Mucosa of stomach (tissue), 1 donor: ENCODE measurements around the gene STX11.
"Not testable (repeated sequence)": the region's sequence is repeated elsewhere in the genome, so short reads cannot be mapped to it uniquely, and the experiment has no call there.

Experiments
- H3K27me3 ChIP-seq: one replicate; pipeline ENCODE4 v1.7.0; 2013; ENCODE audit warnings: mild to moderate bottlenecking, low read length; ENCODE audit not compliant: control insufficient read depth, insufficient read depth
- H3K36me3 ChIP-seq: one replicate; pipeline ENCODE4 v1.7.0; 2013; ENCODE audit warnings: low read length; ENCODE audit not compliant: control insufficient read depth, insufficient read depth
- H3K4me1 ChIP-seq: one replicate; pipeline ENCODE4 v1.7.0; 2013; ENCODE audit warnings: mild to moderate bottlenecking, low read length; ENCODE audit not compliant: control insufficient read depth, insufficient read depth
- H3K4me3 ChIP-seq: one replicate; pipeline ENCODE4 v1.7.0; 2013; ENCODE audit warnings: low read length
- H3K9ac ChIP-seq: one replicate; pipeline ENCODE4 v1.7.0; 2013; ENCODE audit warnings: mild to moderate bottlenecking, low read length, moderate library complexity
- H3K9me3 ChIP-seq: one replicate; pipeline ENCODE4 v1.7.0; 2013; ENCODE audit warnings: mild to moderate bottlenecking, low read length, moderate library complexity; ENCODE audit not compliant: control insufficient read depth
- donor health status: Pancreatic carcinoma.

Gene STX11

DNA sequence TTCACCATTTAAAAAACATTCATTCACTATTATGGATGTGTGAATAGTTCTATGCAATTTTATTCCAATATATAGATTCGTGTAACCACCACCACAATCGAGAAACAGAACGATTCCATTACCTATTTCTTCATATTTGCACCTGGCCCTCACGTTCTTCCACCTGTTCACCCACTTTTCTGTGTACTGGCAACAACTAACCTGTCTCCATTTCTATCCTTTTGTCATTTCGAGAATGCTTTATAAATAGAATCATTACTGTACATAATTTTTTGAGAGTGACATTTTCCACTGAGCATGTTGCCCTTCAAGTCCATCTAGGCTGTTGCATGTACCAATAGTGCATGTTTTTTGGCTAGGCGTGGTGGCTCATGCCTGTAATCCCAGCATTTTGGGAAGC lies 23.2 kb upstream of the STX11 start:
- no peaks in the 10 kb centered on the region for H3K27me3 ChIP-seq
- no peak overlapping the region for H3K4me3 ChIP-seq
- no peaks in the 10 kb centered on the region for H3K4me1 ChIP-seq
- no peaks in the 10 kb centered on the region for H3K36me3 ChIP-seq
- no peak overlapping the region for H3K9ac ChIP-seq
- H3K9me3 ChIP-seq = no peaks in the 10 kb centered on the region

GRCh38 chr6:144129469-144129868 lies 20.8 kb upstream of the STX11 start:
- no peaks in the 10 kb centered on the region for H3K4me1 ChIP-seq
- H3K9ac ChIP-seq = no peak overlapping the region
- no peak overlapping the region for H3K4me3 ChIP-seq
- no peaks in the 10 kb centered on the region for H3K36me3 ChIP-seq
- peaks cover 3% of the 10 kb centered on the region for H3K27me3 ChIP-seq
- H3K9me3 ChIP-seq = no peaks in the 10 kb centered on the region

- Histone ChIP-seq H3K36me3 (no peaks in the 10 kb centered on the region), H3K27me3 (peaks cover 3% of the 10 kb centered on the region), H3K9ac (no peak overlapping the region), H3K9me3 (no peaks in the 10 kb centered on the region), H3K4me3 (no peak overlapping the region), H3K4me1 (no peaks in the 10 kb centered on the region)
These were observed 19.0 kb upstream of the STX11 start for GRCh38 chr6:144131248-144131709.

GRCh38 chr6:144132167-144132690 lies 18.1 kb upstream of the STX11 start:
- not testable (repeated sequence) for H3K9me3 ChIP-seq, H3K4me3 ChIP-seq, H3K27me3 ChIP-seq, H3K4me1 ChIP-seq, H3K9ac ChIP-seq, H3K36me3 ChIP-seq

- Histone ChIP-seq H3K9me3 (no peaks in the 10 kb centered on the region), H3K4me3 (no peak overlapping the region), H3K27me3 (peaks cover 3% of the 10 kb centered on the region), H3K36me3 (no peaks in the 10 kb centered on the region), H3K9ac (no peak overlapping the region), H3K4me1 (no peaks in the 10 kb centered on the region)
These were observed 17.0 kb upstream of the STX11 start for GRCh38 chr6:144133225-144133821.

GRCh38 chr6:144134176-144134575 lies 16.1 kb upstream of the STX11 start:
- H3K9ac ChIP-seq = no peak overlapping the region
- H3K27me3 ChIP-seq = peaks cover 3% of the 10 kb centered on the region
- no peaks in the 10 kb centered on the region for H3K4me1 ChIP-seq
- no peaks in the 10 kb centered on the region for H3K36me3 ChIP-seq
- H3K9me3 ChIP-seq = no peaks in the 10 kb centered on the region
- no peak overlapping the region for H3K4me3 ChIP-seq

- Histone ChIP-seq H3K27me3 (peaks cover 3% of the 10 kb centered on the region), H3K36me3 (no peaks in the 10 kb centered on the region), H3K9me3 (no peaks in the 10 kb centered on the region), H3K9ac (no peak overlapping the region), H3K4me3 (no peak overlapping the region), H3K4me1 (no peaks in the 10 kb centered on the region)
These were observed 15.6 kb upstream of the STX11 start for GRCh38 chr6:144134737-144135136.

DNA sequence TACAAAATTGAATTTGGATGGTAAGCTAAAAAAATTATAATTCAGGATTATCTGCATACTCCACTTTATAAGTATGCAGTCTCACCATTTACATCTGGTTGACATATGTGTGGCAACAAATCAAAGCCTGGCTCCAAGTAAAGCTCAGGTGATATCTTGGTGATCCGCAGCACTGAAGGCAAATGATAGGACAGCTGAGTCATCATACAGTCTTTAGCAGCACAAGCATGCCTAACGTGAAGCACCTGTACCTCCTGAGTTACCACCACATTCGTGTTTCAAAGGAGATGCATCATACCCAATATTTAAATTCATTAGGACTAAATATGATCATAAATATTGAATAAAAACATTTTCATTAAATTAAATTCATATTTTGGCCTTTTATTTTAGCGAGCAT lies 11.8 kb upstream of the STX11 start:
- Histone ChIP-seq H3K9ac (no peak overlapping the region), H3K27me3 (peaks cover 3% of the 10 kb centered on the region), H3K36me3 (no peaks in the 10 kb centered on the region)

GRCh38 chr6:144139817-144140216 lies 10.5 kb upstream of the STX11 start:
- no peaks in the 10 kb centered on the region for H3K27me3 ChIP-seq
- no peaks in the 10 kb centered on the region for H3K4me1 ChIP-seq
- H3K4me3 ChIP-seq = no peak overlapping the region
- no peak overlapping the region for H3K9ac ChIP-seq
- H3K36me3 ChIP-seq = no peaks in the 10 kb centered on the region
- H3K9me3 ChIP-seq = no peaks in the 10 kb centered on the region

More for the DNA sequence above, 11.8 kb upstream of the STX11 start:
- Histone ChIP-seq H3K4me3 (no peak overlapping the region), H3K4me1 (no peaks in the 10 kb centered on the region), H3K9me3 (no peaks in the 10 kb centered on the region)

DNA sequence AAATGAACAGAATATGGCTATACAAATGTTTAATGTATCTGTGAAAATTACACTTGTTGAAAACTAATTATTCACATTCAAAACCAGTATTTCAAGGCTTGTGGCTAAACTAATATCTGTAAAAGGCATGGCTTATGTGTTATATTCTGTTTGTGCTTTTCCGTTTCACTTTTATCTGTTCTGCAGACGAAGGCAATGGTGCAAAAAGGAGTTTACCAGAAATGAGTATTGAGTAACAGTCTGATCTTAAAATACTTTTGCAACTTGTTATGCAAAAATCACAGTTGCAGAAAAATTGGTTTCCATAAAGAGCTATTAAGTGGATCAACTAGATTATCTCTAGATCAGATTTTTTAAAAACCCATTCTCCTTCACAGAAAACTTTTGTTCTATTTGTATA lies 9.4 kb upstream of the STX11 start:
- no peaks in the 10 kb centered on the region for H3K9me3 ChIP-seq
- no peak overlapping the region for H3K4me3 ChIP-seq
- H3K4me1 ChIP-seq = no peaks in the 10 kb centered on the region
- H3K36me3 ChIP-seq = no peaks in the 10 kb centered on the region
- no peak overlapping the region for H3K9ac ChIP-seq
- H3K27me3 ChIP-seq = no peaks in the 10 kb centered on the region

DNA sequence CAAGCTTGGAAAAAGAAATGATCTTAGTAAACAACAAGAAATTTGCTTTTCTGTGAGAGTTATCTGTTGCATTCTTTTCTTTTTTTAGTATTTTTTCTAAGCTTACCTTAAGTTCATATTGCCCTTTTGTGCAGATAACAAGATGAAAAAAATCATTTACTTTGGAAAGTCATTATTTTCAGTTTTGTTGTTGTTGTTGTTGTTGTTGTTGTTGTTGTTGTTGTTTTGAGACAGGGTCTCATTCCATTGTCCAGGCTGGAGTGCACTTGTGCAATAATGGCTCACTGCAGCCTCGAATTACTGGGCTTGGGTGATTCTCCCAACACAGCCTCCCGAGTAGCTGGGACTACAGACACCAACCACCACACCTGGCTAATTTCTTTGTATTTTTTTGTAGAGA lies 8.8 kb upstream of the STX11 start:
- Histone ChIP-seq H3K4me1 (no peaks in the 10 kb centered on the region), H3K9me3 (no peaks in the 10 kb centered on the region), H3K36me3 (no peaks in the 10 kb centered on the region), H3K27me3 (no peaks in the 10 kb centered on the region), H3K9ac (no peak overlapping the region), H3K4me3 (no peak overlapping the region)

- no peak overlapping the region for H3K4me3 ChIP-seq
- no peaks in the 10 kb centered on the region for H3K36me3 ChIP-seq
- H3K4me1 ChIP-seq = no peaks in the 10 kb centered on the region
- H3K27me3 ChIP-seq = no peaks in the 10 kb centered on the region
- no peaks in the 10 kb centered on the region for H3K9me3 ChIP-seq
- H3K9ac ChIP-seq = no peak overlapping the region
These were observed 7.2 kb upstream of the STX11 start for GRCh38 chr6:144143106-144143505.

DNA sequence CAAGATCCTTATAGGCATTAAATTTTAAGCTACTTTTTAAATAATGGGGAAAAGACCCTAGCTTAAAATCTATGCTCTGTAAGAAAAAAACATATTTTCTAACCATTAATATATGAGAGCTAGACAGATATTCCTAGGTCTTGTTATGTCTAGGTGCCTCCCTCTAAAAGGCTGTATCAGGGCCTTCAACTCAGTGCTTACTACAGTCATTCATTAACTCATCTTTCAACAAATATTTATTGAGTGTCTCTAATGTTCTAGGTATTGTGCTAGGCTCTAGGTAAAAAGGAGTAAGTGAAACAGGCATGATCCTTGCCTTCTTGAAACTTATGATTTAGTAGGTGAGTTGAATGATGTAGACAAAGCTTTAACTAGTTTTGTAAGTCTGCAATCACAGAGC lies 6.4 kb upstream of the STX11 start:
- Histone ChIP-seq H3K4me3 (no peak overlapping the region), H3K9ac (no peak overlapping the region), H3K9me3 (no peaks in the 10 kb centered on the region), H3K4me1 (no peaks in the 10 kb centered on the region), H3K27me3 (peaks cover 2% of the 10 kb centered on the region), H3K36me3 (no peaks in the 10 kb centered on the region)
